Activated CD8-positive, alpha-beta T cell treated with anti-CD3 and anti-CD28 coated beads for 36 hours (primary cell): ENCODE measurements around the gene MAN2A2. TPM values are rescaled to one million over a fixed set of nuclear protein-coding genes. Genes with fewer than 3 reads are reported as not detected.

Experiments used
- ATAC-seq: fragments of 200-7000 bp; cut with Tn5 transposase; one replicate; pipeline ENCODE4 v1.10.0; 2021; ENCODE audit warnings: mild to moderate bottlenecking, moderate library complexity
- CTCF ChIA-PET: fragments of 350-600 bp; sonication (Branson Sonifier 250); formaldehyde crosslinking; loops from one replicate; lab custom pipeline; 2021; ENCODE audit warnings: antibody characterized with exemption; lab: Charles Lee
- POLR2A ChIA-PET: fragments of 350-600 bp; sonication (Branson Sonifier 250); formaldehyde crosslinking; loops from one replicate; lab custom pipeline; 2021; ENCODE audit warnings: antibody characterized with exemption; lab: Charles Lee
- DNase-seq: peaks from one replicate; pipeline ENCODE4 v3.0.0-alpha.2; 2020
- H3K27ac Mint-ChIP-seq: one replicate; pipeline ENCODE4 v1.8.0; 2021; ENCODE audit warnings: mild to moderate bottlenecking, mixed read lengths
- H3K27me3 Mint-ChIP-seq: one replicate; pipeline ENCODE4 v1.8.0; 2021; ENCODE audit warnings: mixed read lengths
- H3K36me3 Mint-ChIP-seq: one replicate; pipeline ENCODE4 v1.8.0; 2021; ENCODE audit warnings: low read depth, mixed read lengths
- H3K4me1 Mint-ChIP-seq: one replicate; pipeline ENCODE4 v1.8.0; 2021; ENCODE audit warnings: low read depth, mixed read lengths
- H3K4me3 Mint-ChIP-seq: one replicate; pipeline ENCODE4 v1.8.0; 2021; ENCODE audit warnings: mild to moderate bottlenecking, moderate library complexity, mixed read lengths
- H3K9me3 Mint-ChIP-seq: one replicate; pipeline ENCODE4 v1.8.0; 2021; ENCODE audit warnings: mixed read lengths
- CTCF ChIP-seq: fragments of 200-600 bp; IDR thresholded peaks from one replicate; pipeline ENCODE4 v1.8.0; 2022; ENCODE audit warnings: antibody characterized with exemption, mild to moderate bottlenecking
- intact Hi-C: fragments of 100-400 bp; cut with micrococcal nuclease; formaldehyde crosslinking; loops from one replicate; pipeline ENCODE4 v1.10.0; 2022
- total RNA-seq, 2 experiments: library from RNA; stranded (reverse); gene quantifications; one replicate each; pipeline ENCODE4 v1.2.3, GENCODE V29; 2021

MAN2A2 gene
- total RNA-seq, 2 experiments from 2014 or later = 85.0 to 87.7 TPM

- TF ChIP-seq CTCF = no peak
- CTCF ChIA-PET = no interaction called here
- Mint-ChIP-seq H3K27me3 (peaks cover under 1% of the 10 kb centered on the region), H3K27ac (no peak overlapping the region), H3K9me3 (no peaks in the 10 kb centered on the region), H3K4me3 (no peak overlapping the region), H3K36me3 (peaks cover 42% of the 10 kb centered on the region), H3K4me1 (peaks cover 3% of the 10 kb centered on the region)
- POLR2A ChIA-PET = no interaction called here
- DNase-seq (no peak), ATAC-seq (no peak)
- intact Hi-C loops = no loop called here
Observed at GRCh38 chr15:90879730-90880366, 23.3 kb upstream of the MAN2A2 start.

- Mint-ChIP-seq H3K36me3 (peaks cover 41% of the 10 kb centered on the region), H3K9me3 (no peaks in the 10 kb centered on the region), H3K4me1 (peaks cover 4% of the 10 kb centered on the region), H3K4me3 (no peak overlapping the region), H3K27me3 (peaks cover 2% of the 10 kb centered on the region), H3K27ac (no peak overlapping the region)
- ATAC-seq = no peak
- ChIA-PET CTCF (no interaction called here), POLR2A (interaction anchor here (1.7 to 2.1 kb wide), 2 partner anchors 22 to 54 kb away, joined by 4 read pairs; no protein-coding TSS in a partner anchor)
- intact Hi-C loops = no loop called here
- TF ChIP-seq CTCF = no peak
- DNase-seq = no peak
Observed at GRCh38 chr15:90880381-90881145, 22.5 kb upstream of the MAN2A2 start.

GRCh38 chr15:90881181-90881977 lies 21.7 kb upstream of the MAN2A2 start:
- Mint-ChIP-seq H3K27me3 (peaks cover 2% of the 10 kb centered on the region), H3K4me1 (peaks cover 8% of the 10 kb centered on the region), H3K9me3 (no peaks in the 10 kb centered on the region), H3K36me3 (peaks cover 39% of the 10 kb centered on the region), H3K27ac (no peak overlapping the region), H3K4me3 (no peak overlapping the region)
- ATAC-seq = no peak
- POLR2A ChIA-PET = interaction anchor here (0.6 to 2.1 kb wide), 6 partner anchors 8 to 164 kb away, joined by 3 to 8 read pairs (median 4); partner anchors contain the start of gene BLM
- intact Hi-C loops = no loop called here
- no peak for TF ChIP-seq CTCF
- no peak for DNase-seq
- CTCF ChIA-PET = interaction anchor here (0.6 kb wide), 1 partner anchor 119 kb away, joined by 3 read pairs; no protein-coding TSS in a partner anchor

GRCh38 chr15:90881978-90882721 lies 21.0 kb upstream of the MAN2A2 start:
- no peak for DNase-seq
- ChIA-PET CTCF (no interaction called here), POLR2A (interaction anchor here (0.8 to 2.1 kb wide), 5 partner anchors 9 to 165 kb away, joined by 4 to 8 read pairs (median 4); partner anchors contain the start of gene BLM)
- Mint-ChIP-seq H3K36me3 (peaks cover 32% of the 10 kb centered on the region), H3K9me3 (no peaks in the 10 kb centered on the region), H3K4me3 (no peak overlapping the region), H3K27ac (no peak overlapping the region), H3K27me3 (peaks cover 2% of the 10 kb centered on the region), H3K4me1 (peaks cover 7% of the 10 kb centered on the region)
- TF ChIP-seq CTCF = no peak
- intact Hi-C loops = no loop called here
- no peak for ATAC-seq
